HG02938 (cell line): ENCODE data around the gene EXOSC1.
"Not testable (repeated sequence)": the region's sequence is repeated elsewhere in the genome, so short reads cannot be mapped to it uniquely, and the experiment has no call there.

ENCODE experiments used
- ATAC-seq: cut with Tn5 transposase; IDR thresholded peaks from one replicate; pipeline ENCODE4 v1.9.1; 2021; ENCODE audit warnings: mild to moderate bottlenecking, moderate library complexity; ENCODE audit not compliant: unreplicated experiment

EXOSC1 gene

GRCh38 chr10:97459933-97460332 lies 14.1 kb upstream of the EXOSC1 start:
- ATAC-seq = no peak

- ATAC-seq = no peak
Measured at GRCh38 chr10:97459111-97459510, 13.3 kb upstream of the EXOSC1 start.

- ATAC-seq = no peak
Measured at GRCh38 chr10:97456686-97457065, 10.9 kb upstream of the EXOSC1 start.

GRCh38 chr10:97456034-97456685 lies 10.4 kb upstream of the EXOSC1 start:
- no peak for ATAC-seq

- ATAC-seq = no peak
Measured at GRCh38 chr10:97454330-97455036, 8.7 kb upstream of the EXOSC1 start.

GRCh38 chr10:97452352-97452751 lies 6.5 kb upstream of the EXOSC1 start:
- ATAC-seq = no peak

GRCh38 chr10:97451605-97452004 lies 5.8 kb upstream of the EXOSC1 start:
- ATAC-seq = no peak

GRCh38 chr10:97450828-97451227 lies 5.0 kb upstream of the EXOSC1 start:
- no peak for ATAC-seq

GRCh38 chr10:97445357-97445721 lies 467 bp downstream of the EXOSC1 start:
- ATAC-seq = no peak

GRCh38 chr10:97444212-97444611 lies 1.6 kb downstream of the EXOSC1 start:
- no peak for ATAC-seq

GRCh38 chr10:97442277-97442676 lies 3.5 kb downstream of the EXOSC1 start:
- ATAC-seq = no peak

GRCh38 chr10:97435211-97435610 lies 10.6 kb downstream of the EXOSC1 start:
- no peak for ATAC-seq

- no peak for ATAC-seq
Measured at GRCh38 chr10:97434557-97434956, 11.2 kb downstream of the EXOSC1 start.

- no peak for ATAC-seq
Measured at GRCh38 chr10:97434055-97434454, 11.8 kb downstream of the EXOSC1 start.

- ATAC-seq = no peak
Measured at GRCh38 chr10:97428572-97428981, 17.2 kb downstream of the EXOSC1 start.

GRCh38 chr10:97427571-97428179 lies 18.1 kb downstream of the EXOSC1 start:
- ATAC-seq = no peak

GRCh38 chr10:97426776-97427570 lies 18.8 kb downstream of the EXOSC1 start:
- ATAC-seq = no peak

- peak; percentile 79 for ATAC-seq
Measured at GRCh38 chr10:97425964-97426775, 19.6 kb downstream of the EXOSC1 start, which contains the start of gene PGAM1. TSS of gene PGAM1 (plus strand) at chr10:97426191. CDS start at chr10:97426308, 117 bp downstream.

- ATAC-seq = not testable (repeated sequence)
Measured at GRCh38 chr10:97423757-97424098, 22.1 kb downstream of the EXOSC1 start.

- ATAC-seq = no peak
Measured at GRCh38 chr10:97416565-97416964, 29.2 kb downstream of the EXOSC1 start.

GRCh38 chr10:97412891-97413304 lies 32.9 kb downstream of the EXOSC1 start:
- no peak for ATAC-seq
